Body of pancreas (tissue), 4 donors: ENCODE measurements around the gene NOL4L.

ENCODE experiments used
- CTCF ChIP-seq, 7 experiments: fragments of 450-650 bp in 4 of 7; fragments of 200-600 bp in 3 of 7; sonication (generic) in 3 of 7; IDR thresholded peaks; one replicate each; pipeline ENCODE4 v1.5.1; 2016 to 2019; ENCODE audit warnings: antibody characterized with exemption in 7 of 7
- POLR2A ChIP-seq, 3 donors: fragments of 450-650 bp; IDR thresholded peaks; one replicate each; pipeline ENCODE4 v1.6.1; 2016; ENCODE audit warnings: antibody characterized with exemption in 3 of 3, mild to moderate bottlenecking in 2 of 3

GRCh38 chr20:32526541-32526940, 58.6 kb downstream of the NOL4L start:
- TF ChIP-seq CTCF (IDR thresholded peaks at IDR 0.05): no peak
- TF ChIP-seq POLR2A (IDR thresholded peaks at IDR 0.05): no peak
